ENCODE results near the gene ABHD17C.

The ABHD17C gene

DNA sequence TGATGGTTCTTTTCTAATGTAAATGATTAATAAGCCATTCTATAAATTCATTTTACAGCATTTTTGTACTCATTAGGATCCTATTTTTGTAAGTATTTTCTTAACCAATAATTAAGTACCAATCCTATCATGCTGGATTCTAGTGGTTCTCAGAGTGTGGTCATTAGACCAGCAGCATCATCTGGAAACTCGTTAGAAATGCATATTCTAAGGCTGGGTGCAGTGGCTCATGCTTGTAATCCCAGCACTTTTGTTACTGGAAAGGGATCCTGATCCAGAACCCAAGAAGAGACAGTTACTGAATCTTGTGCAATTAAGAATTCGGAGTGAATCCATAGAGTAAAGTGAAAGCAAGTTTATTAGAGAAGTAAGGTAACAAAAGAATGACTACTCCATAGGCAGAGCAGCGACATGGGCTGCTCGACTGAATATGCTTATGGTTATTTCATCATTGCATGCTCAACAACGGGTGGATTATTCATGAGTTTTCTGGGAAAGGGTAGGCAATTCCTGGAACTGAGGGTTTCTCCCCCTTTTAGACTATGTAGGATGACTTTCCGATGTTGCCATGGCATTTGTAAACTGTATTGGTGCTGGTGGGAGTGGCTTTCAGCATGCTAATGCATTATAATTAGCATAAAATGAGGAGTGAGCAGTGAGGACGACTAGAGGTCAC is 74.2 kb downstream of the ABHD17C start:
- DNase-seq = no peak

DNA sequence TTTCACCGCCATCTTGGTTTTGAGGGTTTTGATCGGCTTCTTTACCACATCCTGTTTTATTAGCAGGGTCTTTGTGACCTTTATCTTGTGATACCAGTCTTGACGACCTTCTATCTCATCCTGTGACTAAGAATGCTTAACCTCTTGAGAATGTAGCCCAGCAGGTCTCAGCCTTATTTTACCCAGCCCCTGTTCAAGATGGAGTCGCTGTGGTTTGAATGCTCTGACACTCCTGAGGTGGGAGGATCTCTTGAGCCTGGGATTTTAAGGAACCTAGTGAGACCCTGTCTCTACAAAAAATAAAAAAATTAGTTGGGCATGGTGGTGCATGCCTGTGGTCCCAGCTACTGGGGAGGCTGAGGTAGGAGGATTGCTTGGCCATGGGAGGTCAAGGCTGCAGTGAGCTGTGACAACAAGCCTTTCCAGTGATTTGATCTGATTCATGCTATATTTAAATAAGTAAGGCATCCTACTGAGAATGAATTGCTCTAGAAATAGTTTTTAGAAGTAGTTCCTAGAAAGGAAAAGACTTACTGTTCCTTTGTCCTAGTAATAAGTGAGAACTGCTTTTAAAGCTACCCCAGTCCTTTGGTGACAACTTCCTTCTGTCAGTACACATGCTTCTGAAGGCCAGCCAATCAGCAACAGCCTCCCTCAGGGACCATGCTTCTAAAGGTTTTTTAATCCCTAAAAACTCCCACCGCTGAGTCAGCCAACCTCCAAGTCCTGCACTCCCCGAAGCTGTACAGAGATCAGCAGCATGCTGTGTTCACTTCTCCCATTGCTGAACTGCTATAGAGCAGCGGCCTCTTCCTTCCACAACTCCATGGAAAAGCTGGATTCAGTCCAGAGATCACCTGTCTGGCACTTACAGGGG is 75.0 kb downstream of the ABHD17C start:
- DNase-seq = peak; percentile 64

- DNase-seq = peak; percentile 98
Observed at GRCh38 chr15:80773122-80773551, 78.0 kb downstream of the ABHD17C start.

GRCh38 chr15:80773792-80774352 is 78.8 kb downstream of the ABHD17C start:
- peak; percentile 59 for DNase-seq

GRCh38 chr15:80774486-80774885 is 79.4 kb downstream of the ABHD17C start:
- DNase-seq = no peak

- no peak for DNase-seq
Observed at GRCh38 chr15:80775338-80775737, 80.2 kb downstream of the ABHD17C start.

DNA sequence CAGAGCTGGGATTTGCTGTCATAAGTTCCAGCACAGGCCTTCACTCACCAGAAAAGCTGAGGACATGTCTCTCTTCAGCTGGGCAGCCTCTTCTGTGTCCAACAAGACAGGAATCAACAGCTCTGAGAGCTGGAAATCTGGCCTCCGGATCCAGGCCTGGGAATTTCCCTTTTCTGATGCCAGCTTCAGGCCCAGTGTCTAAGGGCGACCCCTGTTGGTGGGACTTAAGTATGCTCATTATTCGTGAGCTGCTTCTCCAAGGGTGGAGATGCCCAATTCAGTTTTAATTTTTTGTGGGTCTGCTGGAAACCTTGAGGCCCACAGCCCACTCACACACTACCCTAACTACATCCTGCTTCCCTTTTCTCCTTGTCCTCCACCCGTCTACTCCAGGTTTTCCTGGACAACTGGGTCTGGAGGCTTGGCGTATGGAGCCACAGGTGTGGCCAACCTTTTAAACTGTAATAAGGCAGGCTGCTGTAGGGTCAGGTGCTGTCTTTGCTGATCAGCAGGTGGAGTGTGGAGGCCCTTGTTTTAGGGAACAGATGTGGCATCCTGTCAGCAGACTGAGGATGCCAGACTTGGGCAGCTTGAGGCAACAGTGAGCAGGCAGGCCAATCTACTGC is 81.4 kb downstream of the ABHD17C start:
- peak; percentile 66 for DNase-seq

- DNase-seq = peak; percentile 95
Observed at GRCh38 chr15:80777137-80777536, 82.0 kb downstream of the ABHD17C start.

- no peak for DNase-seq
Observed at GRCh38 chr15:80777826-80778620, 82.9 kb downstream of the ABHD17C start.

GRCh38 chr15:80778621-80778963 is 83.5 kb downstream of the ABHD17C start:
- DNase-seq = no peak

DNA sequence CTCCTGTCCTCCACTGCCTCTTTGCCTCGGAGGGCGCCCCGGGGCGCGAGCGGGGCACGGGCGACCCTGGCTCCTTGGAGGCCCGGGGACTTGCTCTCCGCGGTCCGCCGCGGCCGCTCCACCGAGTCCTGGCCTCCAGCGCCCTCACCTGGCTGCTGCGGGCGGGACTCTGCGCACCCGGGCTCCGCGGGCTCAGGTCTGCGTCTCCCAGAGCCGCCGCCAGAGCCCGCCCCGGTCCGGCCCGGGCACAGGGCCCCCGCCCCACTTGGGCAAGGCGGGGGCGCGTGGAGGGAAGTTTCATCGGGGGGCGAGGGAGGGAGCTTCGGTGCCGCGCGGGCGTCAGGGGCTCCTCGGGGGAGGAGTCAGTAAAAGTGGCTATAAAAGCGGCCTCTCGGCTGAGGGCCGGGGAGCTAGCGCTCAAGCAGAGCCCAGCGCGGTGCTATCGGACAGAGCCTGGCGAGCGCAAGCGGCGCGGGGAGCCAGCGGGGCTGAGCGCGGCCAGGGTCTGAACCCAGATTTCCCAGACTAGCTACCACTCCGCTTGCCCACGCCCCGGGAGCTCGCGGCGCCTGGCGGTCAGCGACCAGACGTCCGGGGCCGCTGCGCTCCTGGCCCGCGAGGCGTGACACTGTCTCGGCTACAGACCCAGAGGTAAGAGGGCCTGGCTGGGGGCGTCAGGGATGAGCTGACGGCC is 84.0 kb downstream of the ABHD17C start, which contains the start of gene CEMIP:
CEMIP (plus strand) TSS at position 407 of the 694 bp plus-strand sequence. CDS start 94,510 bp downstream, outside the sequence.
- peak; percentile 86 for DNase-seq

DNA sequence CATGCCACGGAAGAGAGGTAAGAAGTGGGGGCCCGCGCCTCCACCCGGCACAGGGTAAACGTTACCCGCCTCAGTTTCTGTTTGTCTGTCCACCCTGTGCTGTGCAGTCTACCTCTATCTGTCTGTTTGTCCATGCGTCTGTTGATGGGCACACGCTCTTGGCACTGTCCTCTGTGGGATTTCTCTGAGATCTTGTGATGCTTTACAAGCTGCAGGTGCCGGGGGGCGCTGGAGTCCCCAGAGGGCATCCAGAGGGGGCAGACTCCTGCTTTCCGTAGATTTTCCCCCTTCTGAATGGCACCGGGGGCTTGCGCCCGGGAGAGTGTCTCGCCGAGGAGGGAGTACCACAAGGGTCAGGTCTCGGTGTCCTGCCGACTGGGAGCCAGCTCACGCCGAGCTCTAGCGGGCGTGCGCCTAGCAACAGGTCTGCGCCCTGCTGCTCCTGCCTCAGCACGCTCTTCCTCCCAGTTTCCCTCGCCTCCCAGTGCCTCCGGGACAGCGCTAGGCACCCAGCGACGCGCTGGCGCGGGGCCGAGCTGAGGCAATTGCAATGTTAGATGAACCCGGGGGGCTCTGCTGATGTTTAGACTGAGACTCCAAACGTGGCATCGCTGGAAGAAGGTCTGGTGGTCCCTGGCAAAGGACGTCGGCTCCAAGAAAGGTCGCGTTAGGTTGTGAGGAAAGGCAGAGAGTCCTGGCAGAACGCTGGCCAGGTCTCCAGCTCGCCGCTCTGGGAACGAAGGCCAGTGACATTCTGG is 84.7 kb downstream of the ABHD17C start:
- DNase-seq = peak; percentile 46

DNA sequence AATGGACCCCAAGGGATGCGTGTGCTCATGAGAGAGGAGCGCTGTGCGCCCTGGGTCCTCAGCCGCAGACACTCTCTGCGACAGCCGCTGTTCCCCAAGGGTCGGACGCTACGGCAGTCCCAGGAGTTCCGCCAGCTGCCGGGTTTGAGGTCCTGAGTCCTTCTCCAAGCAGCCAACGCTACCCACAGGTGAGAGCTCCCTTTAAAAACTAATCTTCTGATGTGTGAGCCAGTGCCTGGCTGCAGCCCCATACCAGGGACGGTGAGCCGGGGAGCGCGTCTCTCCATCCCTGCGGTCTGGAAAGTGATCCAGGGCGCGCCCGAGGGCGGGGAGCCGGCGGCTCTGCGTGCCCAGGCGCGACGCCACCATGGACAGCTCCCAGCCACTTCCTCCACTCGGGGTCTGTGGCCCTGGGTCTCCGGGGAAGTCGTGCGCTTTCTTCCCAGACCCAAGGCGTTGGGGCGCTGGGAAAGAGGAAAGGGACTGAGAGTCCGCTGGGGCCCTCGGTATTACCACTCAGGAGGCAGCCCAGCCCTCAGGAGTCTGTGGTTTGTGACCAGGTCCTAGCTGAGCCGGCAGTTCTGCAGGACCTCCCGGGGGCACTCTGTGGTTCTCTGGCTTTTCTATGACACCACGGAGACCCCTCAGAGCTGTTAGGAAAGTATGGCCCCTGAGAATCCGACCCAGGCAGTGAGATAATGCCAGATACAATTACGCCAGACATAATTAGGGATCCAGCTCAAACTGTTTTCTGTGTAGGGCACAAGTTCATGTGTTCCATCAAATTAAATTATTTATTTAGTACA is 85.5 kb downstream of the ABHD17C start:
- DNase-seq = peak; percentile 73

GRCh38 chr15:80783260-80783659 is 88.2 kb downstream of the ABHD17C start:
- DNase-seq = no peak

DNA sequence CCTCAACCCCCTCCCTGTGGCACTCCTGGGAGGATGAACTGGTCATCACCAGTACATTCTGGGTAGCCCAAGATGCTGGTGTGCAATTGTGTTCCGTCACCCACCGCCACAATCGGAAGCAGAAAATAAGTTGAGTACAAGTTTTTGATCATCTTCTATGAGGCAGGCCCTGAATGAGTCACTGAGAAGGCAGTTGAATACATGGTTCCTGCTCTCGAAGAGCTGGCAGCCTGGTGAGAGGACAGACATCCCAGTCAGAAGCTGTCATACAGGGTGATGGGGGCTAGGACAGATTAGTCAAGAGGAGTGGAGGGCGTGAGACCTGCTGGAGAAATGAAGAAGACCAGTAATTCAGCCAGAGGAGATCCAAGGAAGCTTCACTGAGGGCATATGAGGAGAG is 90.2 kb downstream of the ABHD17C start:
- peak; percentile 61 for DNase-seq

GRCh38 chr15:80785811-80786354 is 90.8 kb downstream of the ABHD17C start:
- DNase-seq = no peak

DNA sequence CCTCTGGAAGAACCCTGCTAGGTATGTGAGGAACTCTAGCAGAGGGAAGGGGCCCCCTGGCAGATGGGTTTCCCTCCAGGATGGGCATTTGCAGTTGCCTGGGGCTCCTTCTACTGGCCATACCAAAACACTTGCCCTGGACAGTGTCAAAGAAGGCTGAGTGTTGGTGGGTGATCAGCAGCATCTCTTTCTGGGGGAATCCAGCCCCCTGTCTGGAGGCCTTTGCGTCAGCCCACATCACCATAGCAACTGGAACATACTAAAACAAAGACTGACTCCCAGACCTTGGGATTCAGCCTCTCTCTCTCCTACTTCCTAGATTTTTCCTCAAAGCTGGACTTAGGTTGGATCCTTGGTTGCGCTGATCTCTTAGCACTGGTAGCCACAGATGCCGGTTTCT is 92.2 kb downstream of the ABHD17C start:
- peak; percentile 34 for DNase-seq

DNA sequence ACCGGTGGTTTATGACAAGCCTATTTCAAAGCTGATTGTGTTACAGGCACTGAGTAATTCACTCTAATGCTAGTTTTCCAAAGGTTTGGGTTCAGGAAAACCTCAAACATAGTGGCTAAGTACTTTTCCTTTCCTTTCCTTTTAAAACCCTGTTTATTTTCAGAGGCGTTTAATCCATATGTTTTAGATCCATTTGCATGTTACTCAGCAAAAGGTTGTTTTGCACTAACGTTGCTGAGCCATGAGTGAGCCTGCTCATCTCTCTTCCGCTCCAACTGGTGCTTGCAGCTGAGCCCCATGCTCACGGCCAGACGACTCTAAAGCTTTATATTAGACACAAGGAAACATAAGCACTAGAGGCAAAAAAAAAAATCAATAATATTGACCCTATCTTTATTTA is 93.4 kb downstream of the ABHD17C start:
- peak; percentile 82 for DNase-seq

- peak; percentile 79 for DNase-seq
Observed at GRCh38 chr15:80789296-80789695, 94.2 kb downstream of the ABHD17C start.

- no peak for DNase-seq
Observed at GRCh38 chr15:80789796-80790195, 94.7 kb downstream of the ABHD17C start.
